Measurements from ENCODE around the gene ATP5ME. TPM values are rescaled to one million over a fixed set of nuclear protein-coding genes. Genes with fewer than 3 reads are reported as not detected.

The ATP5ME gene
- total and polyA plus RNA-seq, 2 of the 13 experiments (the other 11 are each of a cell fraction or from before 2014, with no cell fraction given), result 305 to 753 TPM

DNA sequence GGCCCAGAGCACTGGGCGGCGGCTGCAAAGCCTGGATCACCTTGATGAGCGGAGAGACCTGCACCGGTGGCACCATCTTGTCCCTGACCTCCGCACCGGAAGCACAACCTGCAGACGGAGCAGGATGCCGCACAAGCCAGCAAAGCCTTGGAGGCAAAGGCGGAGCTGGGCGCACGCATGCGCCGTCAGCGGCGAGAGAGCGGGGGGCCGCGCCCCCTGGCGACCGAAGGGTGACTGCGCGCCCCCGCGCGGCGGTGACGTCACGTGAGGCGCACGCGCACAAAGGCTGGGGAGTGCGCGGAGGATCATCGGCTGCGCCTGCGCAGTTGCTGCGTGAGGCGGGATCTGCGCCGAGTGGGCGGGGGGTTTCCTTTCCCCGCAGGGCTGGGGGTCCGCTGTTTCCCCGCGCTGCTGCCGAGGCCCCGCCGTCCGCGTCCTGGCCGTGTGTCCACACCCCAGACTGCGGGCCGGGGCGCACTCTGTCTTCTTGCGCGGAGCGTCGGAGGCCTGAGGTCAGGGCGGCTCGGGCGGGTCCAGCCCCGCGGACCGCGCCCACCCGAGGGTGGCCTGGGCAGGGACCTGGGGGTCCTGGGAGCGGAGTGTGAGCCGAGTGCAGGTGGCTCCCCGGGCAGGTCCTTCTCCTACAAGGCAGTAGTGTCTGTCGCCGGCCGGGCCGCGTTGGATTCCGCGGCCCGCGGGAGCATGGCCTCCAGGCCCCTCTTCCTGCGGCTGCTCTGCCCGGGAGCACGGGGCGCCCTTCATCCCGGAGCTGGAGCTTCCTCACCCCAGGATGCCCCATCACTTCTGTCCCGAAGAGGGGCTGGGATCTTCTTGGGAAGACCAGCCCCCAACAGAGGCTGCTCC, at the start of gene ATP5ME, which contains the start of gene MYL5 (continued):
- TF ChIP-seq, protein P1, sequence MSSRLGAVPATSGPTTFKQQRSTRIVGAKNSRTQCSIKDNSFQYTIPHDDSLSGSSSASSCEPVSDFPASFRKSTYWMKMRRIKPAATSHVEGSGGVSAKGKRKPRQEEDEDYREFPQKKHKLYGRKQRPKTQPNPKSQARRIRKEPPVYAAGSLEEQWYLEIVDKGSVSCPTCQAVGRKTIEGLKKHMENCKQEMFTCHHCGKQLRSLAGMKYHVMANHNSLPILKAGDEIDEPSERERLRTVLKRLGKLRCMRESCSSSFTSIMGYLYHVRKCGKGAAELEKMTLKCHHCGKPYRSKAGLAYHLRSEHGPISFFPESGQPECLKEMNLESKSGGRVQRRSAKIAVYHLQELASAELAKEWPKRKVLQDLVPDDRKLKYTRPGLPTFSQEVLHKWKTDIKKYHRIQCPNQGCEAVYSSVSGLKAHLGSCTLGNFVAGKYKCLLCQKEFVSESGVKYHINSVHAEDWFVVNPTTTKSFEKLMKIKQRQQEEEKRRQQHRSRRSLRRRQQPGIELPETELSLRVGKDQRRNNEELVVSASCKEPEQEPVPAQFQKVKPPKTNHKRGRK (CRISPR knock-in tag; IDR thresholded peaks at IDR 0.05), result no peak
- TF ChIP-seq, protein P2, sequence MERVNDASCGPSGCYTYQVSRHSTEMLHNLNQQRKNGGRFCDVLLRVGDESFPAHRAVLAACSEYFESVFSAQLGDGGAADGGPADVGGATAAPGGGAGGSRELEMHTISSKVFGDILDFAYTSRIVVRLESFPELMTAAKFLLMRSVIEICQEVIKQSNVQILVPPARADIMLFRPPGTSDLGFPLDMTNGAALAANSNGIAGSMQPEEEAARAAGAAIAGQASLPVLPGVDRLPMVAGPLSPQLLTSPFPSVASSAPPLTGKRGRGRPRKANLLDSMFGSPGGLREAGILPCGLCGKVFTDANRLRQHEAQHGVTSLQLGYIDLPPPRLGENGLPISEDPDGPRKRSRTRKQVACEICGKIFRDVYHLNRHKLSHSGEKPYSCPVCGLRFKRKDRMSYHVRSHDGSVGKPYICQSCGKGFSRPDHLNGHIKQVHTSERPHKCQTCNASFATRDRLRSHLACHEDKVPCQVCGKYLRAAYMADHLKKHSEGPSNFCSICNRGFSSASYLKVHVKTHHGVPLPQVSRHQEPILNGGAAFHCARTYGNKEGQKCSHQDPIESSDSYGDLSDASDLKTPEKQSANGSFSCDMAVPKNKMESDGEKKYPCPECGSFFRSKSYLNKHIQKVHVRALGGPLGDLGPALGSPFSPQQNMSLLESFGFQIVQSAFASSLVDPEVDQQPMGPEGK (CRISPR knock-in tag; IDR thresholded peaks at IDR 0.05), result peak; percentile 85
- TF ChIP-seq, protein P3, sequence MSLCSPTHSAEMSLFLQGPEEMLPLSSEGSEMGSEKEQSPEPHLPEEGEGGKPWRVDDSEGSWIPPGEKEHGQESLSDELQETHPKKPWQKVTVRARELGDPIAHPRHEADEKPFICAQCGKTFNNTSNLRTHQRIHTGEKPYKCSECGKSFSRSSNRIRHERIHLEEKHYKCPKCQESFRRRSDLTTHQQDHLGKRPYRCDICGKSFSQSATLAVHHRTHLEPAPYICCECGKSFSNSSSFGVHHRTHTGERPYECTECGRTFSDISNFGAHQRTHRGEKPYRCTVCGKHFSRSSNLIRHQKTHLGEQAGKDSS (CRISPR knock-in tag; IDR thresholded peaks at IDR 0.05; ENCODE audit: borderline replicate concordance, low read depth), result peak; percentile 56; the same call in 1 of the 2 replicates
- TF ChIP-seq ZNF564 (CRISPR knock-in tag; IDR thresholded peaks at IDR 0.05) (peak; percentile 62; the same call in 1 of the 2 replicates), ZSCAN22 (CRISPR knock-in tag; IDR thresholded peaks at IDR 0.05) (no peak), KDM6A (CRISPR knock-in tag; IDR thresholded peaks at IDR 0.05; ENCODE audit: low read depth) (no peak), TCF7 (IDR thresholded peaks at IDR 0.05; ENCODE audit: low read depth) (no peak), KDM1A (CRISPR knock-in tag; IDR thresholded peaks at IDR 0.05) (no peak), ZFP36L1 (CRISPR knock-in tag; IDR thresholded peaks at IDR 0.05) (0 out of 2 replicates have a peak, but pooled peaks have one; percentile 58), CCAR2 (optimal IDR thresholded peaks at IDR 0.05; ENCODE audit: low read depth, low read length) (no peak), ZNF776 (CRISPR knock-in tag; IDR thresholded peaks at IDR 0.05) (peak; percentile 22; the same call in 1 of the 2 replicates), XBP1 (CRISPR knock-in tag; IDR thresholded peaks at IDR 0.05) (no peak), ZNF766 (CRISPR knock-in tag; IDR thresholded peaks at IDR 0.05; ENCODE audit: borderline replicate concordance) (no peak), IKZF1 (IDR thresholded peaks at IDR 0.05) (no peak), ZNF607 (CRISPR knock-in tag; IDR thresholded peaks at IDR 0.05; ENCODE audit: borderline replicate concordance) (peak; percentile 70; the same call in 1 of the 2 replicates), NCOR1 (IDR thresholded peaks at IDR 0.05; ENCODE audit: borderline replicate concordance, low read length) (no peak; the same call in 1 of the 2 replicates), ZNF839 (CRISPR knock-in tag; IDR thresholded peaks at IDR 0.05; ENCODE audit: borderline replicate concordance) (no peak), ZNF589 (CRISPR knock-in tag; conservative IDR thresholded peaks at IDR 0.05) (no peak)
- TF ChIP-seq, protein P4, sequence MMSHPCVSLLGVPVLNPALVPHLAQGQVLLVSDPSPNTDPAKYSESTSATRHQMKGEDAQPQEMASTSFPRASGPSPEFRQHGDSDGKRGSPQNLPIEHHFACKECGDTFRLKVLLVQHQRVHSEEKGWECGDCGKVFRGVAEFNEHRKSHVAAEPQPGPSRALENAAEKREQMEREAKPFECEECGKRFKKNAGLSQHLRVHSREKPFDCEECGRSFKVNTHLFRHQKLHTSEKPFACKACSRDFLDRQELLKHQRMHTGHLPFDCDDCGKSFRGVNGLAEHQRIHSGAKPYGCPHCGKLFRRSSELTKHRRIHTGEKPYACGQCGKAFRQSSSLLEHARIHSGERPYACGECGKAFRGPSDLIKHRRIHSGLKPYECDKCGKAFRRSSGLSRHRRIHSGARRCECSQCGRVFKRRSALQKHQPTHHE (CRISPR knock-in tag; IDR thresholded peaks at IDR 0.05; ENCODE audit: borderline replicate concordance), result peak; percentile 75
- TF ChIP-seq, protein P5, sequence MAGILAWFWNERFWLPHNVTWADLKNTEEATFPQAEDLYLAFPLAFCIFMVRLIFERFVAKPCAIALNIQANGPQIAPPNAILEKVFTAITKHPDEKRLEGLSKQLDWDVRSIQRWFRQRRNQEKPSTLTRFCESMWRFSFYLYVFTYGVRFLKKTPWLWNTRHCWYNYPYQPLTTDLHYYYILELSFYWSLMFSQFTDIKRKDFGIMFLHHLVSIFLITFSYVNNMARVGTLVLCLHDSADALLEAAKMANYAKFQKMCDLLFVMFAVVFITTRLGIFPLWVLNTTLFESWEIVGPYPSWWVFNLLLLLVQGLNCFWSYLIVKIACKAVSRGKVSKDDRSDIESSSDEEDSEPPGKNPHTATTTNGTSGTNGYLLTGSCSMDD (CRISPR knock-in tag; IDR thresholded peaks at IDR 0.05), result no peak

All from HepG2 (cell line).